Kidney epithelial cell (primary cell): ENCODE measurements around the gene NHSL2. TPM values are rescaled to one million over a fixed set of nuclear protein-coding genes. Genes with fewer than 3 reads are reported as not detected.

Experiments used
- DNase-seq: peaks from one replicate; pipeline ENCODE4 v3.0.0-alpha.2; 2010; ENCODE audit warnings: low read depth
- H3K27me3 ChIP-seq: 2 replicates; pipeline ENCODE4 v1.6.0; 2011; ENCODE audit warnings: low read length; ENCODE audit not compliant: control insufficient read depth, insufficient read depth
- H3K36me3 ChIP-seq: 2 replicates; pipeline ENCODE4 v1.5.1; 2011; ENCODE audit warnings: low read length; ENCODE audit not compliant: control insufficient read depth, insufficient read depth
- H3K4me3 ChIP-seq: 2 replicates; pipeline ENCODE4 v1.5.1; 2011; ENCODE audit warnings: low read depth, mild to moderate bottlenecking, control low read depth, low read length
- CTCF ChIP-seq: IDR thresholded peaks from 2 replicates; pipeline ENCODE4 v1.5.1; 2011; ENCODE audit warnings: mild to moderate bottlenecking, moderate library complexity, low read length, control low read depth, inconsistent platforms; ENCODE audit not compliant: insufficient read depth, poor library complexity, severe bottlenecking
- total RNA-seq: library from RNA; depleted of rRNA; stranded (reverse); fragments of >200 nt; gene quantifications from 2 replicates; pipeline ENCODE4 v1.2.3, GENCODE V29; 2015

NHSL2 gene
- total RNA-seq, 1 donor from 2014 or later: 1.4 TPM

GRCh38 chrX:72060921-72061490, 150.4 kb downstream of the NHSL2 start:
- H3K4me3 ChIP-seq: no peak overlapping the region
- no peaks in the 10 kb centered on the region for H3K27me3 ChIP-seq
- no peak for TF ChIP-seq CTCF
- DNase-seq: no peak
- no peaks in the 10 kb centered on the region for H3K36me3 ChIP-seq

- DNase-seq: no peak
- no peak overlapping the region for H3K4me3 ChIP-seq
- no peaks in the 10 kb centered on the region for H3K27me3 ChIP-seq
- TF ChIP-seq CTCF: no peak
- no peaks in the 10 kb centered on the region for H3K36me3 ChIP-seq
Measured at GRCh38 chrX:72062916-72063315, 152.3 kb downstream of the NHSL2 start.

GRCh38 chrX:72069350-72070160, 158.9 kb downstream of the NHSL2 start:
- no peak for TF ChIP-seq CTCF
- Histone ChIP-seq H3K4me3 (no peak overlapping the region), H3K27me3 (peaks cover 37% of the 10 kb centered on the region), H3K36me3 (no peaks in the 10 kb centered on the region)
- DNase-seq: no peak

GRCh38 chrX:72071213-72071612, 160.6 kb downstream of the NHSL2 start:
- Histone ChIP-seq H3K27me3 (peaks cover 37% of the 10 kb centered on the region), H3K36me3 (no peaks in the 10 kb centered on the region), H3K4me3 (no peak overlapping the region)
- TF ChIP-seq CTCF: no peak
- DNase-seq: no peak

GRCh38 chrX:72073633-72074032, 163.0 kb downstream of the NHSL2 start:
- no peak overlapping the region for H3K4me3 ChIP-seq
- H3K36me3 ChIP-seq: no peaks in the 10 kb centered on the region
- DNase-seq: no peak
- no peak for TF ChIP-seq CTCF
- H3K27me3 ChIP-seq: peaks cover 30% of the 10 kb centered on the region
